SK-N-SH treated with all-trans-retinoic acid at 6 μM for 48 hours (cell line): ENCODE measurements around the gene KCNE2.

Experiments
- ARNTL ChIP-seq: fragments of 450-650 bp; formaldehyde crosslinking; IDR thresholded peaks from 2 replicates; pipeline ENCODE4 v1.5.0; 2020; ENCODE audit warnings: low read depth, mild to moderate bottlenecking, moderate library complexity, borderline replicate concordance
- CSDC2 ChIP-seq: fragments of 250-450 bp; sonication (Bioruptor Pico); IDR thresholded peaks from 2 replicates; pipeline ENCODE4 v1.5.0; 2020; ENCODE audit warnings: mild to moderate bottlenecking, moderate library complexity
- ESRRG ChIP-seq: fragments of 250-450 bp; sonication (Bioruptor Pico); IDR thresholded peaks from 2 replicates; pipeline ENCODE4 v1.6.1; 2021; ENCODE audit warnings: mild to moderate bottlenecking
- SNAI2 ChIP-seq: fragments of 250-450 bp; sonication (Bioruptor Pico); IDR thresholded peaks from 2 replicates; pipeline ENCODE4 v1.5.0; 2020; ENCODE audit warnings: mild to moderate bottlenecking, moderate library complexity
- TCF4 ChIP-seq: fragments of 250-450 bp; sonication (Bioruptor Pico); IDR thresholded peaks from 2 replicates; pipeline ENCODE4 v1.8.0; 2021; ENCODE audit warnings: mild to moderate bottlenecking, moderate library complexity, borderline replicate concordance
- ZFP3 ChIP-seq: fragments of 250-450 bp; sonication (Bioruptor Pico); IDR thresholded peaks from 2 replicates; pipeline ENCODE4 v1.5.0; 2020; ENCODE audit warnings: mild to moderate bottlenecking, moderate library complexity
- ZFP30 ChIP-seq: fragments of 450-650 bp; formaldehyde crosslinking; IDR thresholded peaks from 2 replicates; pipeline ENCODE4 v1.5.0; 2022; ENCODE audit warnings: mild to moderate bottlenecking, moderate library complexity
- TF ChIP-seq, protein P1 (sequence below): fragments of 250-450 bp; sonication (Bioruptor Pico); IDR thresholded peaks from 2 replicates; pipeline ENCODE4 v1.8.0; 2020; ENCODE audit warnings: mild to moderate bottlenecking, moderate library complexity, borderline replicate concordance

GRCh38 chr21:34319585-34319984, 44.2 kb upstream of the KCNE2 start:
- no peak for TF ChIP-seq CSDC2 (CRISPR knock-in tag)
- TF ChIP-seq ZFP3 (CRISPR knock-in tag) = no peak
- TF ChIP-seq SNAI2 (CRISPR knock-in tag) = no peak
- no peak for TF ChIP-seq ZFP30 (CRISPR knock-in tag)
- TF ChIP-seq TCF4 (CRISPR knock-in tag) = no peak
- no peak for TF ChIP-seq ARNTL (CRISPR knock-in tag)
- TF ChIP-seq, protein P1, sequence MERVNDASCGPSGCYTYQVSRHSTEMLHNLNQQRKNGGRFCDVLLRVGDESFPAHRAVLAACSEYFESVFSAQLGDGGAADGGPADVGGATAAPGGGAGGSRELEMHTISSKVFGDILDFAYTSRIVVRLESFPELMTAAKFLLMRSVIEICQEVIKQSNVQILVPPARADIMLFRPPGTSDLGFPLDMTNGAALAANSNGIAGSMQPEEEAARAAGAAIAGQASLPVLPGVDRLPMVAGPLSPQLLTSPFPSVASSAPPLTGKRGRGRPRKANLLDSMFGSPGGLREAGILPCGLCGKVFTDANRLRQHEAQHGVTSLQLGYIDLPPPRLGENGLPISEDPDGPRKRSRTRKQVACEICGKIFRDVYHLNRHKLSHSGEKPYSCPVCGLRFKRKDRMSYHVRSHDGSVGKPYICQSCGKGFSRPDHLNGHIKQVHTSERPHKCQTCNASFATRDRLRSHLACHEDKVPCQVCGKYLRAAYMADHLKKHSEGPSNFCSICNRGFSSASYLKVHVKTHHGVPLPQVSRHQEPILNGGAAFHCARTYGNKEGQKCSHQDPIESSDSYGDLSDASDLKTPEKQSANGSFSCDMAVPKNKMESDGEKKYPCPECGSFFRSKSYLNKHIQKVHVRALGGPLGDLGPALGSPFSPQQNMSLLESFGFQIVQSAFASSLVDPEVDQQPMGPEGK (CRISPR knock-in tag) = no peak
- TF ChIP-seq ESRRG (CRISPR knock-in tag) = no peak
